ENCODE results near the gene GNAQ.

GNAQ gene

GRCh38 chr9:77926371-77926878 lies 105.2 kb downstream of the GNAQ start:
- TF ChIP-seq CTCF (IDR thresholded peaks at IDR 0.05): no peak
- Histone ChIP-seq H3K27ac (peak overlapping the region in 1 of 2 donors; percentile 73), H3K4me3 (no peak overlapping the region)
- no peak for DNase-seq (ENCODE audit: low spot score)

- no peak for TF ChIP-seq CTCF (IDR thresholded peaks at IDR 0.05)
- DNase-seq (ENCODE audit: low spot score): no peak
- Histone ChIP-seq H3K27ac (no peak overlapping the region), H3K4me3 (no peak overlapping the region)
Observed at GRCh38 chr9:77922591-77922990, 109.0 kb downstream of the GNAQ start.

- no peak for DNase-seq (ENCODE audit: low spot score)
- H3K27ac ChIP-seq: no peak overlapping the region
- TF ChIP-seq CTCF (IDR thresholded peaks at IDR 0.05): no peak
- H3K4me3 ChIP-seq: no peak overlapping the region
Observed at GRCh38 chr9:77917800-77918199, 113.8 kb downstream of the GNAQ start.

- TF ChIP-seq CTCF (IDR thresholded peaks at IDR 0.05): no peak
- no peak overlapping the region for H3K4me3 ChIP-seq
- no peak for DNase-seq (ENCODE audit: low spot score)
- H3K27ac ChIP-seq: no peak overlapping the region
Observed at GRCh38 chr9:77916820-77917219, 114.8 kb downstream of the GNAQ start.

- DNase-seq (ENCODE audit: low spot score): no peak
- Histone ChIP-seq H3K4me3 (no peak overlapping the region), H3K27ac (no peak overlapping the region)
- TF ChIP-seq CTCF (IDR thresholded peaks at IDR 0.05): no peak
Observed at GRCh38 chr9:77916410-77916819, 115.2 kb downstream of the GNAQ start.

GRCh38 chr9:77915744-77916143 lies 115.9 kb downstream of the GNAQ start:
- no peak overlapping the region for H3K4me3 ChIP-seq
- DNase-seq (ENCODE audit: low spot score): no peak
- no peak for TF ChIP-seq CTCF (IDR thresholded peaks at IDR 0.05)
- H3K27ac ChIP-seq: no peak overlapping the region

- TF ChIP-seq CTCF (IDR thresholded peaks at IDR 0.05): no peak
- no peak for DNase-seq (ENCODE audit: low spot score)
- H3K27ac ChIP-seq: no peak overlapping the region
- H3K4me3 ChIP-seq: no peak overlapping the region
Observed at GRCh38 chr9:77912895-77913693, 118.5 kb downstream of the GNAQ start.
